Lower lobe of right lung (tissue), 2 donors: ENCODE results near the gene PSMB2. TPM values are rescaled to one million over a fixed set of nuclear protein-coding genes. Genes with fewer than 3 reads are reported as not detected.
A peak's percentile ranks its signal among the peaks of the same experiment; 100 is the strongest.

Experiments
- ATAC-seq, 2 donors: fragments of 200-7000 bp; cut with Tn5 transposase; one replicate each; pipeline ENCODE4 v1.9.1; 2020 to 2022; ENCODE audit warnings: mild to moderate bottlenecking in 2 of 2, moderate library complexity in 2 of 2
- DNase-seq: peaks from one replicate; pipeline ENCODE4 v3.0.0-alpha.2; 2020
- H3K27ac ChIP-seq: fragments of 200-600 bp; one replicate; pipeline ENCODE4 v1.8.0; 2022
- H3K27me3 ChIP-seq: fragments of 200-600 bp; one replicate; pipeline ENCODE4 v1.8.0; 2022; ENCODE audit warnings: low read depth
- H3K36me3 ChIP-seq: fragments of 200-600 bp; one replicate; pipeline ENCODE4 v1.8.0; 2022; ENCODE audit warnings: mild to moderate bottlenecking
- H3K4me1 ChIP-seq: fragments of 200-600 bp; one replicate; pipeline ENCODE4 v1.8.0; 2022
- H3K4me3 ChIP-seq: fragments of 200-600 bp; one replicate; pipeline ENCODE4 v1.8.0; 2022; ENCODE audit warnings: mild to moderate bottlenecking
- H3K9me3 ChIP-seq: fragments of 200-600 bp; one replicate; pipeline ENCODE4 v1.8.0; 2022
- intact Hi-C: fragments of 100-400 bp; cut with DNase I; formaldehyde crosslinking; loops from one replicate; pipeline ENCODE4 v1.11.0; 2022
- total RNA-seq: library from RNA; stranded (reverse); fragmentation: NEBNext Ultra II Directional; extraction: Animal tissue kit (Norgen Biotek cat#: 25700); gene quantifications from one replicate; pipeline ENCODE4 v1.2.1, GENCODE V29; 2021
- TF ChIP-seq, protein P1 (sequence below): fragments of 200-600 bp; IDR thresholded peaks from one replicate; pipeline ENCODE4 v1.8.0; 2022; ENCODE audit warnings: antibody characterized with exemption, mild to moderate bottlenecking
- donor health status: DM: no; HTN: yes; CAD: no; lungs with severe emphysema.

Gene PSMB2
- total RNA-seq, 1 donor from 2014 or later: 44.9 TPM

DNA sequence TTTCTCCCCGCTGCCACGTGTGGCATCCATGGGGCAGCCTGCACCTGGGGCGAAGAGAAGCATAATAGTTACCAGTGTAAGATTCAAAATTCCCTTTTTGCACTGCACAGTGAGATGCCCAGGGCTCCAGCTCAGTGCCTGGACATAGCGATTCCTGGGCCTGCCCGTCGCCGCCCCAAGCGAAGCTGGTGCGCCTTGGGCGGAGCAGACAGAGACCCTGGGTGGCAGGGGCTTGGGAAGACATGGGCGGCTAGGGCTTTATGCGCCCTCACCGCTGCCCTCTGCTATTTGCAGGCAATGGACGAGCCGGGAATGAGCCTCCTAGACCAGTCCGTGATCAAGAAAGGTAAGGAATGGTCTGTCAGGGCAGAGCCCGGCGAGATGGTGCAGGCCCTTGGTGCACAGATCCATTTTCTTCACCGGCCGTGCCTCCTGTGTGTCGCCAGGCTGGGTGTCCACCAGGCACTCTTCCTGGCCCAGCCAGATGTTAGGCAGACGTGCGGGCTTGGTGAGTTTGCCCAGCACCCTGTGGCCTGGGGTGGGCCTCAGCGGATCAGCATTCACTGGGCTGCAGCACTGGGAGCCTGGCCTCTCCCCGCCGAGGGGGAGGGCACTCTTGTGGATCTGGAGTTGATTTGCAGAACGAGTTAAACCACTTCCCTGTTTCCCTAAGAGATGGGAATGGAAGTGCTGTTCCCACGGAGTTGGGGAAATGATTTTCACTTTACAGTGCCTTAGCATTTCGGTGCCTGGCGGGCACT lies 66.5 kb downstream of the PSMB2 start:
- H3K4me1 ChIP-seq: peaks cover 44% of the 10 kb centered on the region
- H3K36me3 ChIP-seq: no peaks in the 10 kb centered on the region
- no peak overlapping the region for H3K27ac ChIP-seq
- ATAC-seq (peak; percentile 8 to 15), DNase-seq (no peak)
- intact Hi-C loops: no loop called here
- H3K4me3 ChIP-seq: no peak overlapping the region
- TF ChIP-seq, protein P1, sequence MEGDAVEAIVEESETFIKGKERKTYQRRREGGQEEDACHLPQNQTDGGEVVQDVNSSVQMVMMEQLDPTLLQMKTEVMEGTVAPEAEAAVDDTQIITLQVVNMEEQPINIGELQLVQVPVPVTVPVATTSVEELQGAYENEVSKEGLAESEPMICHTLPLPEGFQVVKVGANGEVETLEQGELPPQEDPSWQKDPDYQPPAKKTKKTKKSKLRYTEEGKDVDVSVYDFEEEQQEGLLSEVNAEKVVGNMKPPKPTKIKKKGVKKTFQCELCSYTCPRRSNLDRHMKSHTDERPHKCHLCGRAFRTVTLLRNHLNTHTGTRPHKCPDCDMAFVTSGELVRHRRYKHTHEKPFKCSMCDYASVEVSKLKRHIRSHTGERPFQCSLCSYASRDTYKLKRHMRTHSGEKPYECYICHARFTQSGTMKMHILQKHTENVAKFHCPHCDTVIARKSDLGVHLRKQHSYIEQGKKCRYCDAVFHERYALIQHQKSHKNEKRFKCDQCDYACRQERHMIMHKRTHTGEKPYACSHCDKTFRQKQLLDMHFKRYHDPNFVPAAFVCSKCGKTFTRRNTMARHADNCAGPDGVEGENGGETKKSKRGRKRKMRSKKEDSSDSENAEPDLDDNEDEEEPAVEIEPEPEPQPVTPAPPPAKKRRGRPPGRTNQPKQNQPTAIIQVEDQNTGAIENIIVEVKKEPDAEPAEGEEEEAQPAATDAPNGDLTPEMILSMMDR: no peak
- H3K27me3 ChIP-seq: peaks cover 37% of the 10 kb centered on the region
- no peaks in the 10 kb centered on the region for H3K9me3 ChIP-seq

DNA sequence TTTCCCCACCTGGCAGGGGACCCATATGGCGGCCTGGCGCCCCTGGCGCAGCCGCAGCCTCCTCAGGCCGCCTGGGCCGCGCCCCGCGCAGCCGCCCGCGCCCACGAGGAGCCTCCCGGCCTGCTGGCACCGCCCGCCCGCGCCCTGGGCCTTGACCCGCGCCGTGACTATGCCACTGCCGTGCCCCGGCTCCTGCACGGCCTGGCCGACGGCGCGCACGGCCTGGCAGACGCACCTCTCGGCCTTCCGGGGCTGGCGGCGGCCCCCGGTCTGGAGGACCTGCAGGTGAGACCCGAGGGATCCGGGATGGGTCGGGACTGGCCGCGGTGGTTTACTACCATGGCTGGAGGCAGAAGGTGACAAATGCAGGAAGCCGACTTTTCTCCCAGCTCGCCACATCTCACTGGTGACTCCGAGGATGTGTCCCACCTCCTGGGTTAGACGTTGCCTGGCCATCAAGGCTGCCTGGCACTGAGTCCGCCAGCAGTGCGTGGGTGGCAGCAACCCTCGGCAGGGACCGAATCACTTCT lies 67.1 kb downstream of the PSMB2 start:
- H3K27me3 ChIP-seq: peaks cover 37% of the 10 kb centered on the region
- H3K4me3 ChIP-seq: peak overlapping the region; percentile 63
- peaks cover 44% of the 10 kb centered on the region for H3K4me1 ChIP-seq
- no peak for DNase-seq
- no peaks in the 10 kb centered on the region for H3K36me3 ChIP-seq
- TF ChIP-seq, protein P1: no peak
- H3K27ac ChIP-seq: no peak overlapping the region
- no peaks in the 10 kb centered on the region for H3K9me3 ChIP-seq
- intact Hi-C loops: no loop called here
- no peak for ATAC-seq

DNA sequence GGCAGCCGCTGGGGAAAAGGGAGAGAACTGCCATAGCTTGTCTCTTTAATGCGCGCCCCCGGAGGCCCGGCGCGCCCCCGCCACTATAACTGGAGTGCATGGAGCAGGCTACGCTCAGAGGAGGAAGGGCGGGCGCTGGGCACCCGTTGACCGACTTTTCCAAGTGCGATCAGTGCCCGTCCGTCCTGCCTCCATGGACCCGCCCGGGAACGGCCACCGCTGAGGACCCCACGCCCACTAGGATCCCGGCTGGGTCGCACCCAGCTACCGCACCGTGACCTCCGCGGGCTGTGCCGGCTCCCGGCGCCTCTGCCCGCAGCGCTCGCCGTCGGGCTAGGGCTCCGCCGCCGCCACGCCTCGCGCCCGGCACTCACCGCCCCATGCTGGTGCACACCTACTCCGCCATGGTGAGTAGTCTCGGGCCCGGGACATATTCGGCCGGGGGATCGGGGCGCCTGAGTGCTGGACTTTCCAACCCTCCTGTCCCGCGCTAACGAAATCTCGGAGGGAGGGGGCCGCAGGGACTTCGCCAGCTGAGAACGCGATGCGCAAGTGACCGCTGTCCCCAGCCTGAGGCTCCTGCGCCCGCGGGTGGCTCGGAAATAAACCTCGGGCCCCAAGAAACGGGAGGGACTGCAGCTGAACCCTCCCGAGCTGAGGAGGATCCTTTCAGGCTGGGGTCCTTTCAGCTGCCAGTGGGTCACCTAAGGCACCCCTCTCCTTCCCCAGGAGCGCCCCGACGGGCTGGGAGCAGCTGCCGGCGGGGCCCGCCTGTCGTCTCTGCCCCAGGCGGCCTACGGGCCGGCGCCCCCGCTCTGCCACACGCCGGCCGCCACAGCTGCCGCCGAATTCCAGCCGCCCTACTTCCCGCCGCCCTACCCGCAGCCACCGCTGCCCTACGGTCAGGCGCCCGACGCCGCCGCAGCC lies 67.9 kb downstream of the PSMB2 start, which contains the start of gene TFAP2E:
TSS of gene TFAP2E (plus strand) at position 117 of the 927 bp plus-strand sequence. CDS start at position 381, 264 bp downstream.
- DNase-seq: peak; percentile 82
- intact Hi-C loops: no loop called here
- peaks cover 37% of the 10 kb centered on the region for H3K27me3 ChIP-seq
- ATAC-seq: peak; percentile 69 to 78
- TF ChIP-seq, protein P1: no peak
- H3K4me3 ChIP-seq: peak within 1 kb of the TSS; percentile 63
- H3K27ac ChIP-seq: no peak within 1 kb of the TSS
- no peaks in the 10 kb centered on the region for H3K36me3 ChIP-seq
- peaks cover 44% of the 10 kb centered on the region for H3K4me1 ChIP-seq
- H3K9me3 ChIP-seq: no peaks in the 10 kb centered on the region

DNA sequence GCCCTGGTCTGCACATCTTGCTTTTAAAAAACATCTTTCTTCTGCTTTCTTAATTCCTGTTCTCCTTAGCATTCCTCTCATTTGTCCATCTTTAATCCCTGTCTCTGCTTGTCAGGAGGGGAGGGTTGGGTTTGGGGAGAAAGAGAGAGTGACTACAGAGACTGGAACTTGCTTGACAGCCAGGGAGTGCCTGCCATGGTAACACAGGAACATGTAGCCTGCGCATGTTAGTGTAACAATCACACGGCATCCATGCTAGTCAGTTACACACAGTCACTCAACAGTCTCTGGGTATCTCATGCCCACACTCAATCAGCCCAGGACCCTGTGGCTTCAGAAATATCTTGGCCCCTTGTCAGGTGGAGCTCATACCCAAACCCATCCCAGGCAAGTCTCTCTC lies 69.0 kb downstream of the PSMB2 start:
- TF ChIP-seq, protein P1: no peak
- DNase-seq (no peak), ATAC-seq (no peak)
- intact Hi-C loops: no loop called here
- Histone ChIP-seq H3K36me3 (no peaks in the 10 kb centered on the region), H3K4me1 (peaks cover 35% of the 10 kb centered on the region), H3K4me3 (no peak overlapping the region), H3K9me3 (no peaks in the 10 kb centered on the region), H3K27ac (no peak overlapping the region), H3K27me3 (peaks cover 37% of the 10 kb centered on the region)

DNA sequence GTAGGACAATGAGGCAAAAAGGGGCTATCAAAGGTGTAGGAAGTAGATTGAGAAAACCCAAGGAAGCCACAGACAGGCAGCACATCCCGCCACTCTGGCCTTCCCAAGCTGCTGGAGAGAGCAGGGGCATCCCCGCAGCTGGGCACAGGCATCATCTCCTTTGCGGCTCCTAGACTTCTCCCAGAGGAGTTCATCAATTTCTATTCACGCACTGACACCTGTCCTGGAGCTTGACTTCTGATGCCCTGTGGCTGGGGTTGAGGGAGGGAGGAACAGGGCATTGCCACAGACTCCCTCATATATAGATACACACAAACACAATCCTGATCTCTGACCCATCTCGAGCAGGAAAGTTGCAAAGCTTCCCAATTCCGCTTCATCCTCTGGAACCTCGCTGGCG lies 70.1 kb downstream of the PSMB2 start:
- ATAC-seq: no peak
- intact Hi-C loops: no loop called here

More for the DNA sequence above, 70.1 kb downstream of the PSMB2 start:
- Histone ChIP-seq H3K4me1 (peaks cover 32% of the 10 kb centered on the region), H3K27ac (no peak overlapping the region), H3K27me3 (peaks cover 27% of the 10 kb centered on the region), H3K36me3 (no peaks in the 10 kb centered on the region), H3K9me3 (no peaks in the 10 kb centered on the region), H3K4me3 (no peak overlapping the region)
- TF ChIP-seq, protein P1: no peak
- no peak for DNase-seq
